CD4-positive, alpha-beta T cell treated with Interleukin-6 at 100 ng/mL for 8 hours (primary cell): ENCODE results near the gene XRCC4.
"Not testable (repeated sequence)": the region's sequence is repeated elsewhere in the genome, so short reads cannot be mapped to it uniquely, and the experiment has no call there.

Source experiments
- DNase-seq: peaks from one replicate; pipeline ENCODE4 v3.0.0-alpha.2; 2020; ENCODE audit warnings: mixed read lengths, low spot score

The XRCC4 gene

GRCh38 chr5:83118471-83118870 lies 41.1 kb downstream of the XRCC4 start:
- DNase-seq = no peak

- DNase-seq = no peak
Measured at GRCh38 chr5:83118976-83119375, 41.6 kb downstream of the XRCC4 start.

GRCh38 chr5:83124593-83124992 lies 47.2 kb downstream of the XRCC4 start:
- DNase-seq = no peak

- no peak for DNase-seq
Measured at GRCh38 chr5:83125560-83125959, 48.2 kb downstream of the XRCC4 start.

- DNase-seq = no peak
Measured at GRCh38 chr5:83126501-83126900, 49.2 kb downstream of the XRCC4 start.

GRCh38 chr5:83133797-83134196 lies 56.5 kb downstream of the XRCC4 start:
- no peak for DNase-seq

GRCh38 chr5:83142526-83142925 lies 65.2 kb downstream of the XRCC4 start:
- no peak for DNase-seq

- no peak for DNase-seq
Measured at GRCh38 chr5:83145241-83145640, 67.9 kb downstream of the XRCC4 start.

GRCh38 chr5:83145882-83146331 lies 68.6 kb downstream of the XRCC4 start:
- DNase-seq = no peak

GRCh38 chr5:83146441-83146840 lies 69.1 kb downstream of the XRCC4 start:
- no peak for DNase-seq

- DNase-seq = no peak
Measured at GRCh38 chr5:83147593-83147992, 70.2 kb downstream of the XRCC4 start.

- no peak for DNase-seq
Measured at GRCh38 chr5:83148370-83148769, 71.0 kb downstream of the XRCC4 start.

- DNase-seq = no peak
Measured at GRCh38 chr5:83149671-83150070, 72.3 kb downstream of the XRCC4 start.

GRCh38 chr5:83151821-83152220 lies 74.5 kb downstream of the XRCC4 start:
- no peak for DNase-seq

- not testable (repeated sequence) for DNase-seq
Measured at GRCh38 chr5:83152996-83153395, 75.6 kb downstream of the XRCC4 start.

GRCh38 chr5:83156001-83156400 lies 78.7 kb downstream of the XRCC4 start:
- DNase-seq = no peak

- DNase-seq = no peak
Measured at GRCh38 chr5:83157163-83157562, 79.8 kb downstream of the XRCC4 start.

- DNase-seq = no peak
Measured at GRCh38 chr5:83162601-83163000, 85.3 kb downstream of the XRCC4 start.

GRCh38 chr5:83167538-83167937 lies 90.2 kb downstream of the XRCC4 start:
- DNase-seq = no peak

GRCh38 chr5:83169571-83170337 lies 92.4 kb downstream of the XRCC4 start:
- no peak for DNase-seq

- no peak for DNase-seq
Measured at GRCh38 chr5:83172011-83172410, 94.7 kb downstream of the XRCC4 start.

GRCh38 chr5:83172655-83173054 lies 95.3 kb downstream of the XRCC4 start:
- DNase-seq = no peak

- DNase-seq = no peak
Measured at GRCh38 chr5:83173826-83174225, 96.5 kb downstream of the XRCC4 start.

- no peak for DNase-seq
Measured at GRCh38 chr5:83177803-83178202, 100.5 kb downstream of the XRCC4 start.
